ENCODE data around the gene EXD3.

EXD3 gene

DNA sequence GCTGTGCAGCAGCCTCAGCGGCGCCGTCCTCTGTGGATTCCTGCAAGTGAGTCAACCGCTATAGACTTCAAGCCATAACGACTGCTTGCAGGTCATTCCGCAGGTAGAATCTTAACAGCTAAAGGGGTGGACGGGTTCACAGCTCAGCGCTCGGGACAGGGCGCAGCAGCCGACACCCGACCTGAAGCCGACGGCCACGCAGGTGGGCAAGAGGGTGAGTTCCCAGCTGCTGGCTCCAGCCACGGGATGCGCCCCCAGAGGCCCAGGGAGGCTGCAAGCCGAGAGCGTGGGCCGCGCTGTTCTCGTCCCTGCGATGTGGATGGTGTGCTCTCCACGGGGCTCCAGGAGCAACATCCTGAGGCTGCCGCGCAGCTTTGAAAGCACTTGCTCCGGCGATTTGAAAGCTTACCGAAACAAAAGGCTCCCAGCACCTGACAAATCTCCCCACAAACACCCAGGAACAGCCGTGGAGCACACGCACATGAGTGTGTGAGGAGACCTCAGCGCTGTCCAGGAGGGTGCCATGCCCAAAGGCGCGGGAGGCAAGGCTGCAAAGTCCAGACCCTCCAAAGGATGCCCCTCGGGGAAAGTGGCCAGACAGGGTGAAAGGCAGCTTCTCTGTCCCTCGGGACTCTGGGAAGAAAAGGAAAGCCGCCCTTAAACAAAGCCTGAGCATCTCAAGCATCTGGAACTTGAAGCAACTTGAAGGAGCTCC, 48.7 kb downstream of the EXD3 start:
- WGBS, 2 donors (ENCODE audit: extremely low coverage in 2 of 2, insufficient read length in 2 of 2, insufficient replicate concordance in 1 of 2): no CpG with 5 or more reads among the region's 37 CpGs

DNA sequence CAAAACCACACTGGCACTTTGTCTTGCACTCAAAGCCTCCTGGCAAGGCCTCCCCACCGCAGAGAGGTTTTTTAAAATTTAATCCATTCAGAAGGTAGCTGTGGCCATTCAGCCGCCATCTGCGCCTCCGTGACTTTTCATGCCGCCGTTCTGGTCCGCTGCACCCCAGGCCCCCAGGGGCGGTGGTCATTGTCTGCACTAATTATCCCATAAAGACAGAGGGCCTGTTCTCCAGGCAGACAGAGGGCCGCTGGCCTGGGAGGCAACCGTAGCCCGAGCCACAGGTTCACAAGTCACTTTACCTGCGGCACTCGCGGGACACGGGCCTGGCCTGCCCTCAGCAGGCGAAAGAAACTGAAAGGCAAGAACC, 49.4 kb downstream of the EXD3 start:
- Histone ChIP-seq H3K9me3 (replicated peaks in 1 of 2; ENCODE audit: control insufficient read depth in 2 of 2, insufficient read depth in 1 of 2, low read depth in 1 of 2, low read length in 2 of 2) (peaks cover 12% of the 10 kb centered on the region in 2 donors), H2BK5ac (ENCODE audit: low read length) (peak overlapping the region; percentile 95), H4K8ac (ENCODE audit: low read depth, low read length) (no peak overlapping the region), H4K91ac (ENCODE audit: low read depth, low read length, poor library complexity) (no peak overlapping the region), H2BK12ac (ENCODE audit: low read length) (no peak overlapping the region), H3K36me3 (replicated peaks in 1 of 2; ENCODE audit: control insufficient read depth in 2 of 2, insufficient read depth in 2 of 2, low read length in 2 of 2) (peaks cover 0 to 6% of the 10 kb centered on the region in 2 donors), H2BK120ac (ENCODE audit: low read depth, low read length) (no peak overlapping the region), H3K14ac (ENCODE audit: low read length) (no peak overlapping the region), H2AK5ac (ENCODE audit: low read depth, low read length) (peak overlapping the region; percentile 100), H3K27me3 (ENCODE audit: control insufficient read depth in 3 of 3, insufficient read depth in 3 of 3, low read depth in 1 of 3, low read length in 3 of 3) (no peaks in the 10 kb centered on the region), H2BK15ac (ENCODE audit: low read length) (peak overlapping the region; percentile 99), H2AFZ (ENCODE audit: low read length) (no peak overlapping the region), H3K27ac (replicated peaks; ENCODE audit: low read length) (peak overlapping the region; percentile 90), H3K79me1 (ENCODE audit: low read depth, low read length) (no peaks in the 10 kb centered on the region), H3K4me1 (ENCODE audit: control insufficient read depth in 2 of 2, insufficient read depth in 1 of 2, low read depth in 1 of 2, low read length in 2 of 2) (peaks cover 40 to 42% of the 10 kb centered on the region in 2 donors), H3K4me3 (ENCODE audit: low read length in 2 of 2) (no peak overlapping the region), H3K23ac (ENCODE audit: low read depth, low read length, poor library complexity) (no peak overlapping the region), H3K4ac (ENCODE audit: low read length) (no peak overlapping the region), H3K9ac (ENCODE audit: low read depth, low read length, poor library complexity) (peak overlapping the region; percentile 64), H3K18ac (ENCODE audit: low read length) (peak overlapping the region; percentile 93), H3K4me2 (ENCODE audit: insufficient read depth, low read length, poor library complexity, severe bottlenecking) (no peak overlapping the region)
- WGBS, 2 donors (ENCODE audit: extremely low coverage in 2 of 2, insufficient read length in 2 of 2, insufficient replicate concordance in 1 of 2): no CpG with 5 or more reads among the region's 16 CpGs
- peak; percentile 43 for DNase-seq (ENCODE audit: low spot score)

More for the DNA sequence above, 48.7 kb downstream of the EXD3 start:
- no peak for DNase-seq (ENCODE audit: low spot score)
- peaks cover 12% of the 10 kb centered on the region in 2 donors for H3K9me3 ChIP-seq (replicated peaks in 1 of 2; ENCODE audit: control insufficient read depth in 2 of 2, insufficient read depth in 1 of 2, low read depth in 1 of 2, low read length in 2 of 2)
- no peak overlapping the region for H3K4me2 ChIP-seq (ENCODE audit: insufficient read depth, low read length, poor library complexity, severe bottlenecking)
- H3K27ac ChIP-seq (replicated peaks; ENCODE audit: low read length): peak overlapping the region; percentile 90
- H2BK5ac ChIP-seq (ENCODE audit: low read length): peak overlapping the region; percentile 35
- H3K4me1 ChIP-seq (ENCODE audit: control insufficient read depth in 2 of 2, insufficient read depth in 1 of 2, low read depth in 1 of 2, low read length in 2 of 2): peaks cover 39% of the 10 kb centered on the region in 2 donors
- H4K8ac ChIP-seq (ENCODE audit: low read depth, low read length): no peak overlapping the region
- H2AK5ac ChIP-seq (ENCODE audit: low read depth, low read length): peak overlapping the region; percentile 97
- no peak overlapping the region for H4K91ac ChIP-seq (ENCODE audit: low read depth, low read length, poor library complexity)
- H3K79me1 ChIP-seq (ENCODE audit: low read depth, low read length): no peaks in the 10 kb centered on the region
- H3K23ac ChIP-seq (ENCODE audit: low read depth, low read length, poor library complexity): no peak overlapping the region
- H3K9ac ChIP-seq (ENCODE audit: low read depth, low read length, poor library complexity): no peak overlapping the region
- peak overlapping the region; percentile 51 for H2BK120ac ChIP-seq (ENCODE audit: low read depth, low read length)
- H3K4me3 ChIP-seq (ENCODE audit: low read length in 2 of 2): peak overlapping the region in 1 of 2 donors; percentile 39
- no peak overlapping the region for H2BK12ac ChIP-seq (ENCODE audit: low read length)
- peak overlapping the region; percentile 52 for H2BK15ac ChIP-seq (ENCODE audit: low read length)
- no peaks in the 10 kb centered on the region for H3K27me3 ChIP-seq (ENCODE audit: control insufficient read depth in 3 of 3, insufficient read depth in 3 of 3, low read depth in 1 of 3, low read length in 3 of 3)
- H3K36me3 ChIP-seq (replicated peaks in 1 of 2; ENCODE audit: control insufficient read depth in 2 of 2, insufficient read depth in 2 of 2, low read length in 2 of 2): peaks cover 0 to 6% of the 10 kb centered on the region in 2 donors
- H3K18ac ChIP-seq (ENCODE audit: low read length): peak overlapping the region; percentile 86
- peak overlapping the region; percentile 38 for H3K4ac ChIP-seq (ENCODE audit: low read length)
- no peak overlapping the region for H2AFZ ChIP-seq (ENCODE audit: low read length)
- H3K14ac ChIP-seq (ENCODE audit: low read length): peak overlapping the region; percentile 6

DNA sequence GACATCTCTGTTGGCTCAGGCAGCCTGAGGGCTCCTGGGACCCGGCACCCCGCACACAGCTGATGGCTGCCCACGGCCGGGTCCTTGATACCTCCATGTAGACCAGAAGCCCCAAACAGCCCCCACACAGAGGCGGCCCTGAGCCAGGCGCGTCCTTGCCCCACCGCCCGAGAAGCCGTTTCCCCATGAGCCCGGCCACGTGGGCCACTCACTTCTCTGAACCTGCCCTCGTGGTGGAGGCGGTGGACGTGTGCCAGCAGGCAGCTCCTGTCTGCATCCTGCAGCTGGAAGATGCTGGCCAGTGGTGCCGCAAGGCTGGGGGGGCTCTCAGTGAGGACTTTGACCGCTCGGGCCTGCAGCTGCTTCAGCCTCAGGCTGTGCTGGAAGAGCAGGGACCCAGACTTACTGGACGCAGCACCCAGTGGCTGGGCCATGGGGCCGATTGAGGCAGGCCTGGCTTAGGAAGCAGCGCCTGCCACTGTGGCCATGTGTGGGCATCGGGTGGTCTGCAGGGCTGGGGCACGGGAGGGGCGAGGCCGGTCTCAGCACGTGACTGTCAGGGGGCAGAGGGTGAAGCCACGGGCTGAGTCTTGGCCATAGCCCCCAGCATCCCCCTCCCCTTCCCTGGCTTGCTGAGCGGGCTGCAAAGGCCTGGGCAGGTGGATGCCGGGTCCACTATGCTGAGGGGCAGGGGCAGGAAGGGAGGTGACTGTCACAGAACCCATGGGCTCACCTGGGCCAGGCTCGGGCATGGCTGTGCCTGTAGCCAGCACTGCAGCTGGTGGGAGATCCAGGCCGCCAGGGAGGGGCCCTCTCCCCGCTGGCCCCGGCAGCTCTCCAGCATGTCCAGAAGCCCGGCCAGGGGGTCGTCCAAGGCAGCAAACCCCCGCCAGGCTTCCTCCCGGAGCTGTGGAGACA, 50.0 kb downstream of the EXD3 start:
- H3K4me2 ChIP-seq (ENCODE audit: insufficient read depth, low read length, poor library complexity, severe bottlenecking): no peak overlapping the region
- H2BK120ac ChIP-seq (ENCODE audit: low read depth, low read length): peak overlapping the region; percentile 98
- H3K4ac ChIP-seq (ENCODE audit: low read length): peak overlapping the region; percentile 90
- no peak overlapping the region for H3K4me3 ChIP-seq (ENCODE audit: low read length in 2 of 2)
- H2BK15ac ChIP-seq (ENCODE audit: low read length): peak overlapping the region; percentile 99
- peaks cover 42 to 49% of the 10 kb centered on the region in 2 donors for H3K4me1 ChIP-seq (ENCODE audit: control insufficient read depth in 2 of 2, insufficient read depth in 1 of 2, low read depth in 1 of 2, low read length in 2 of 2)
- peak overlapping the region; percentile 95 for H2BK5ac ChIP-seq (ENCODE audit: low read length)
- no peak overlapping the region for H2AFZ ChIP-seq (ENCODE audit: low read length)
- no peaks in the 10 kb centered on the region for H3K27me3 ChIP-seq (ENCODE audit: control insufficient read depth in 3 of 3, insufficient read depth in 3 of 3, low read depth in 1 of 3, low read length in 3 of 3)
- peak overlapping the region; percentile 100 for H2BK12ac ChIP-seq (ENCODE audit: low read length)
- peak overlapping the region; percentile 64 for H4K91ac ChIP-seq (ENCODE audit: low read depth, low read length, poor library complexity)
- peak overlapping the region; percentile 92 for H3K23ac ChIP-seq (ENCODE audit: low read depth, low read length, poor library complexity)
- peaks cover 0 to 6% of the 10 kb centered on the region in 2 donors for H3K36me3 ChIP-seq (replicated peaks in 1 of 2; ENCODE audit: control insufficient read depth in 2 of 2, insufficient read depth in 2 of 2, low read length in 2 of 2)
- DNase-seq (ENCODE audit: low spot score): no peak
- peaks cover 12% of the 10 kb centered on the region in 2 donors for H3K9me3 ChIP-seq (replicated peaks in 1 of 2; ENCODE audit: control insufficient read depth in 2 of 2, insufficient read depth in 1 of 2, low read depth in 1 of 2, low read length in 2 of 2)
- peak overlapping the region; percentile 90 for H3K27ac ChIP-seq (replicated peaks; ENCODE audit: low read length)
- H3K18ac ChIP-seq (ENCODE audit: low read length): peak overlapping the region; percentile 93
- H3K79me1 ChIP-seq (ENCODE audit: low read depth, low read length): peaks cover 2% of the 10 kb centered on the region
- H3K9ac ChIP-seq (ENCODE audit: low read depth, low read length, poor library complexity): peak overlapping the region; percentile 64
- peak overlapping the region; percentile 68 for H4K8ac ChIP-seq (ENCODE audit: low read depth, low read length)
- no CpG with 5 or more reads among the region's 37 CpGs for WGBS, 2 donors (ENCODE audit: extremely low coverage in 2 of 2, insufficient read length in 2 of 2, insufficient replicate concordance in 1 of 2)
- peak overlapping the region; percentile 95 for H3K14ac ChIP-seq (ENCODE audit: low read length)
- peak overlapping the region; percentile 100 for H2AK5ac ChIP-seq (ENCODE audit: low read depth, low read length)
